Measurements from ENCODE around the gene HSD11B1.

The HSD11B1 gene

GRCh38 chr1:209756615-209757445 is 52.2 kb downstream of the HSD11B1 start:
- DNase-seq: peak in 1 of 2 experiments; percentile 21

GRCh38 chr1:209758400-209758799 is 53.8 kb downstream of the HSD11B1 start:
- no peak for DNase-seq

GRCh38 chr1:209759829-209760359 is 55.2 kb downstream of the HSD11B1 start:
- no peak for DNase-seq

- DNase-seq: no peak
These were observed 56.5 kb downstream of the HSD11B1 start for GRCh38 chr1:209761011-209761635.

- no peak for DNase-seq
These were observed 61.4 kb downstream of the HSD11B1 start for GRCh38 chr1:209766051-209766450.

- DNase-seq: no peak
These were observed 62.5 kb downstream of the HSD11B1 start for GRCh38 chr1:209767096-209767495.

- DNase-seq: no peak
These were observed 63.1 kb downstream of the HSD11B1 start for GRCh38 chr1:209767706-209768105.

GRCh38 chr1:209768354-209768774 is 63.7 kb downstream of the HSD11B1 start:
- peak; percentile 73 to 76 for DNase-seq

- peak; percentile 55 to 58 for DNase-seq
These were observed 64.7 kb downstream of the HSD11B1 start for GRCh38 chr1:209769171-209769904.

- no peak for DNase-seq
These were observed 65.3 kb downstream of the HSD11B1 start for GRCh38 chr1:209769971-209770370.

GRCh38 chr1:209770636-209771415 is 66.2 kb downstream of the HSD11B1 start:
- DNase-seq: no peak

GRCh38 chr1:209772126-209772525 is 67.5 kb downstream of the HSD11B1 start:
- DNase-seq: no peak

- no peak for DNase-seq
These were observed 69.9 kb downstream of the HSD11B1 start for GRCh38 chr1:209774592-209774991.

GRCh38 chr1:209775678-209776077 is 71.0 kb downstream of the HSD11B1 start:
- DNase-seq: no peak

- DNase-seq: no peak
These were observed 72.9 kb downstream of the HSD11B1 start for GRCh38 chr1:209777587-209777986.

GRCh38 chr1:209778102-209778501 is 73.5 kb downstream of the HSD11B1 start:
- DNase-seq: no peak

- DNase-seq: no peak
These were observed 75.6 kb downstream of the HSD11B1 start for GRCh38 chr1:209780268-209780667.

GRCh38 chr1:209783386-209783785 is 78.7 kb downstream of the HSD11B1 start:
- no peak for DNase-seq

Data from activated CD4-positive, alpha-beta T cell treated with anti-CD3 and anti-CD28 coated beads, Interleukin-2, amount 50 U/mL, for 4 hours (primary cell).